HG02970 (cell line): ENCODE results near the gene BEST2.
A peak's percentile ranks its signal among the peaks of the same experiment; 100 is the strongest.

Experiments
- ATAC-seq: cut with Tn5 transposase; IDR thresholded peaks from one replicate; pipeline ENCODE4 v1.9.1; 2021; ENCODE audit warnings: mild to moderate bottlenecking, moderate library complexity, moderate number of reproducible peaks; ENCODE audit not compliant: unreplicated experiment, low FRiP score

The BEST2 gene

DNA sequence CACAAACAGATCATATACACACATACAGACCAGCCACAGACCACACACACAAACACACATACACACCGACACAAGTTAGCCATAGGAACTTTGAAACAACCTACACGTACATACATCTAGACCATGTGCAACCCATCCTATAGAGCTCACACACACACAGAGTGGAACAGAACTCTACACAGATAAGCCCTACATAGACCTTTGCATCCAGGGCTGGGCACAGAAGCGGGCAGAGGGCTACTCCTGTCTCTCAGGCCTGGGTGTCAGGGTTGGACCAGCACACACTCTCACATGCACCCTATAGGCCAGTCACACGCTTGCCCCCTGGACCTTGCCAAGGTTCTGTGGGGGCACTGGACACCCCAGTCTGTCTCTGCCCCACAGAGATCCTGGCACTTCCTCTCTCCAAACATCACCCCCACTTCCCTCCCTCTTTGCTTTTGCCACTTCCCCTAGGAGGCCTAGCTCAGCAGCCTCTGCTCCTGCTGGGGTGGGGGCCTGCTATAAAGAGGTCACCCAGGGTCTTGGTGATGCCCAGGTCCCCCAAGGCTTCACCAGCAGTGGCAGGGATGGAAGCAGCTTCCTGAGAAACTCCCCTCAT lies 33.9 kb downstream of the BEST2 start:
- no peak for ATAC-seq

DNA sequence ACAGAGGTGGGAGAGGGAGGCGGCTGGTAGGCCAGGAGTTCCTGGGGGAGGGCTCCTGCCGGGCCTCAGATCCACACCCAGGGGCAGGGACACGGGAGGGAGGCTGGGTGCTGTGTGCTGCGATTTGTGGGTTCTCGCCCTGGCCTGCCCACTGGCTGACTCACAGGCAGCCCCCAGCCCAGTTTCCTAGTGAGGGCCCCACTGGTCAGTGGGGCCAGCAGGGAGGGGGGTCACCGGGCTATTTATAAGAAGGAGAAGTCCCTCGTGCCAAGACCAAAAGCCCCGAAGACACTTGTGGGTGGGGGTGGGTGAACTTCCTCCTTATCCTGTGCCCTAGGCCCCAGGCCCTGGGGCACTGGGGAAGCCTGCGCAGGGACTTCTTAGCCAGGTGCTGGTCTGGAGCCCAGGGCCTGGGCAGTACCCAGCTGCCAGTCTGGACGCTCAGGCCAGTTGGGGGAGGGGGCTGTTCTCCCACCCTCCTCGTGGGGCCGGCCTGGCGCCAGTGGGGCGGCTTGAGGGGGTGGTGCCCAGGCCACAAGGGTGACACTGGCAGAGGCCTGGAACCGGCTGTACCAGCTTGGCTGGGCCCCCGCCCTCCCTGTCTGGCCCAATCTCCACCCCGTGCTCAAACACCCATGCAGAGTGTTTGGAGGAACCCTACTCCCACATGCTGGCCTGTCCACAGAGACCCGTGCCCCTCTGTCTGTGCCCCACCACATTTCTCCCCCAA lies 34.7 kb downstream of the BEST2 start:
- no peak for ATAC-seq

DNA sequence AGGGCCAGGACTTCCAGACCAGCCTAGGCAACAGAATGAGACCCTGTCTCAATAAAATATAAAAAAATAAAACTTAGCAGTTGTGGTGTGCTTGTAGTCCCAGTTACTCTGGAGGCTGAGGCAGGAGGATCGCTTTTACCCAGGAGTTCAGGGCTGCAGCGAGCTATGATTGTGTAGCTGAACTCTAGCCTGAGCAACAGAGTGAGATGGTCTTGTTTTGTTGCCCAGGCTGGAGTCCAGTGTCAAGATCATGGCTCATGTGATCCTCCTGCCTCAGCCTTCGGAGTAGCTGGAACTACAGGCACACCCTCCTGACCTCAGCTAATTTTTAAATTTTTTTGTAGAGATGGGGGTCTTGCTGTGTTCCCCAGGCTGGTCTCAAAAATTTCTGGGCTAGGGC lies 35.4 kb downstream of the BEST2 start:
- ATAC-seq: no peak

DNA sequence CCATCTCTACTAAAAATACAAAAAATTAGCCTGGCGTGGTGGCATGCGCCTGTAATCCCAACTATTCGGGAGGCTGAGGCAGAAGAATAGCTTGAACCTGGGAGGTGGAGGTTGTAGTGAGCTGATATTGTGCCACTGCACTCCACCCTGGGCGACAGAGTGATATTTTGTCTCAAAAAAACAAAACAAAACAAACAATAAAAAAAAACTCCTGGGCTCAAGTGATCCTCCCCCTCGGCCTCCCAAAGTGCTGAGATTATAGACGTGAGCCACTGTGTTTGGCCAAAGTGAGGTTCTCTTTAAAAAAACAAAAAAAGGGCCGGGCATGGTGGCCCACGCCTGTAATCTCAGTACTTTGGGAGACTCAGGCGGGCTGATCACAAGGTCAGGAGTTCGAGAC lies 35.9 kb downstream of the BEST2 start:
- no peak for ATAC-seq

DNA sequence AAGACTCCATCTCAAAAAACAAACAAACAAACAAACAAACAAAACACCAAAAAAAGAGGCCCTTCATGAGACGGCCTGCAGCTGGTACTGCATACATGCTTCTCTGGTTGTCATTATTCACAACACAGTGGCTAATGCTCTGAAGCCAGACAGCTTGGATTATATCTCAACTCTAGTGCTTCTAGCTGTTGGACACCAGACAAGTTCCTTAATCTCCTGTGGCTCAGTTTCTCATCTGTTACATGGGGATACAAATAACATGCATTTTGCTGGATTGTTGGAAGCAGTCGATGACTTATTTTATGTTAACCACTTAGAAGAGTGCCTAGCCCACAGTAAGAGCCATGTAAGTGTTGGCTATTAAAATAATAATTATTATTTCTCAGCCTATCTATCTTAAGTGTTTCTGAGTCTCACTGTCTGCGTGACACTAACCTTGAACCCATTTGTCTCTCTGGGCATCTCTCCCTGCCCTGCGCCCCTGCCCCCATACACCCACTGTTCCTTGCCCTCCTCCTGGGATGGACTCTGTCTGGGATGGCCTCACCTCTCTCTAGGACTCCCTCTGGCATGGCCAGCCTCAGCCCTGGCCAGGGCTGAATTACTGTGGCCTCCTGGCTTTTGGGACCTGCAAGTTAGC lies 36.6 kb downstream of the BEST2 start:
- no peak for ATAC-seq

DNA sequence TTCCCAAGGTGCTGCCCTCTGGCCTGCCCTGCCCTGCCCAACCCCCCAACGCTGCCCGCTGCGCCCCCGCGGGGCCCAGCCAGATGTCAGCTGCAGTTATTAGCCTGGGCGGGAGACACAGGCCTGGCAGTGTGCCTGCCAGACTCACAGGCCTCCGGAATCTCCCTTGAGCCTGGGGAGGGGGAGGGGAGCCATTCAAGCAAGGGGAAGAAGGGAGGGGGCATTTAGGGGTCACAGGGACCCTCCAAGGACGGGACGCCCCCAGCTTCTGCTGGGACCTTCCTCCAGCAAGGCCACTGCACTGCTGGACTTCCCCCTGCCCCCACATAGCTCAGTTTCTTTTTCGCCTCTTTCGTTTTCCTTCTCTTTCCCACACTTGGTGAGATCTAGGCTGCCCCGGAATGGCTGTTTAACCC lies 37.1 kb downstream of the BEST2 start:
- no peak for ATAC-seq

DNA sequence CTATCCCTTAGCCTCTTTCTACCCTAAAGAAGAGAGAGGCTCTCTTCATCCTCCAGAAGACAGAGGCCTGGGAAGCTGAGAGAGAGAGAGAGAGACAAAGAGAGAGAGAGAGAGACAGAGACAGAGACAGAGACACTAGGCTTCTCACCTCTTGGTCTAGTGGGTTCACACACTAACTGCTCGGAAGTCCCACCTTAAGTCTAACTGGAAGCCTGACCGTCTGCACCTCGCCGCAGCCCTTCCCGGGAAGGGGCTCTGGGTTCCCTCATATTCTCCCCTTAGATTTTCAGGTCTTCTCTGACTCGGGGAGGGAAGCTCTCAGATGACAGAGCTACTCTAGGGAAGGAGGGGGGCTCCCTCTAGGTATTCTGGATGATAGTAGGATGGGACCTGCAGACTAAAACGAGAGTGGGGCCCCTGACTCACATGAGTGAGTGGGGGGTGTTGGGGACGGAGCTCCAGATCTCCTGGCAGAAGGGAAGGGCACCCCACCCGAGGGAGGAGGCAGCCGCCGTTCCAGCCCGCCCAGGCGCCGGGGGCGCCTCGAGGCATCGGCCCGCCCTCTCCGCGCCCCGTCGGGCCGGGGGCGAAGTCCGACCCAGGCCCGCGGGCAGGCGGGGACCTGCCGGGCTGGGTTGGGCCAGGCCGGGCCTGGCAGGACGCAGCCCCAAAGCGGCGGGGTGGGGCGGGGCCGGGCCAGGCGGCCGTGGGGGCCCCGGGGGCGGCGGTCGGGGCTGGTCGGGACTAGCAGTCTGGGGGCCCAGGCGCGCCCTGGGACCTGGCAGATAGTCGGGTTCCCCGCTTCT lies 37.7 kb downstream of the BEST2 start:
- ATAC-seq: no peak

DNA sequence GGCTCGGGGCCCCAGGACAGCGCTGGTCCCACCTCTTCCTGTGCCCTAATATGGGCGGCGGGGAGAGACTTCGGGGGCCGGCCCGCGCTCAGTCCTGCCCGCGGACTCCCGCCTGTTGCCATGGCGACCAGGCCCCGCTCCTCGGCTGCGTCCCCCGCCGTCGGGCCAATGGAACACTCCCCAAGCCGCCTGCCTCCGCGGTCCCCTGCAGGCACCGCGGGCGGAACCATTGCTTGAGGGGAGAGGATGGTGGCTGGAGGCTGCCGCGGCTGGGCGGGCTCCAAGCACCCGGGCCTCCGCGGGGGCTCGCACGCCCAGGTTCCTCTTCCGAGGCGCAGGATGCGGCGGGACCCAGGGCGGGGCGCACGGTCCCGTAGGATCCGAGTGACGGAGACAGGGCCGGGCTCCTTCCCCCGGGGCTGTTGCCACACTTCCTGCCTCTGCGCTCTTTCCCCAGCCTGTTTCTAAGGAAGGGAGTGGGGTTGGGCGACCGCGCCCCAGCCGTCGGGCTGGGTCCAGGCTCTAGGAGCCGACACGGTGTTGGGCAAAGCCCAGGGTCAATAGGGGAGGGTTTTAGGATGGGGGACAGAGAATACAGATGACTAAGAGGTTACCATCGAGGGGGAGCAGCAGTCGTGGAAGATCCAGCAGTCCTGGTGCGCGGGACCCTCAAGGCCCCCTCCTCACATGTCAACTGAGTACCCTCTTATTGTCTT lies 38.5 kb downstream of the BEST2 start:
- peak; percentile 29 for ATAC-seq

DNA sequence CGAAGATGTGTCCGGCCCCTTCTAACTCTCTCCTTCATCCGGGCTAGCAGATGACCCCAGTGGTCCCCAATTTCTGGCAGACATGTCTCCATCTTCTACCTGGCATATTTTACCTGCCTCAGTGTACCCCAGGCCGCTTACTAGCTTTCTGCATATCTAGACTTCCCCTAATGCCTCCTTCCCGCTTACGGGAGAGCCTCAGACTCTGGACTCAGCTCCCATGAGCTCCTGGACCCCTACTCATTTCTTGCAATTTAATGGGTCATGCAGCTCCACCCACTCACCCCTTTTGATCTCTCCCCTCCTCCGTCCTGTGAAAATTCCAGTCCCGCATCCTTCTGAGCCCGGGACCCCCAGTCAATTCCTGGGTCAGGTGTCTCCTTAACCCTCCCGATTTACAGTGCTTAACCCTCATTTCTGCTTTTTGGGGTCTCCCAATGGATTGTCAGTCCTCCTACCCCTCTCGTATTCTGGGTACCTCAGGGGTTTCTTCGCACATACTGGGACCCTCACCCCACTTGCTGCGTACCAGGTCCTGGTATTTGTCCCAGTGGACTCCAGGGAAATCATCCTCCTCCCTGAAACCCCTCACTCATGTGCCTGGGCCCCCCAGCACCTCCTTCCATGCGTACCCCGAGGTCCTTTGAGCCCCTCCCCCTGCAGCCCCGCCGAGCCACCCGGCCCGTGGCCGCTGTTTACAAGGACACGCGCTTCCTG lies 39.2 kb downstream of the BEST2 start:
- ATAC-seq: no peak

DNA sequence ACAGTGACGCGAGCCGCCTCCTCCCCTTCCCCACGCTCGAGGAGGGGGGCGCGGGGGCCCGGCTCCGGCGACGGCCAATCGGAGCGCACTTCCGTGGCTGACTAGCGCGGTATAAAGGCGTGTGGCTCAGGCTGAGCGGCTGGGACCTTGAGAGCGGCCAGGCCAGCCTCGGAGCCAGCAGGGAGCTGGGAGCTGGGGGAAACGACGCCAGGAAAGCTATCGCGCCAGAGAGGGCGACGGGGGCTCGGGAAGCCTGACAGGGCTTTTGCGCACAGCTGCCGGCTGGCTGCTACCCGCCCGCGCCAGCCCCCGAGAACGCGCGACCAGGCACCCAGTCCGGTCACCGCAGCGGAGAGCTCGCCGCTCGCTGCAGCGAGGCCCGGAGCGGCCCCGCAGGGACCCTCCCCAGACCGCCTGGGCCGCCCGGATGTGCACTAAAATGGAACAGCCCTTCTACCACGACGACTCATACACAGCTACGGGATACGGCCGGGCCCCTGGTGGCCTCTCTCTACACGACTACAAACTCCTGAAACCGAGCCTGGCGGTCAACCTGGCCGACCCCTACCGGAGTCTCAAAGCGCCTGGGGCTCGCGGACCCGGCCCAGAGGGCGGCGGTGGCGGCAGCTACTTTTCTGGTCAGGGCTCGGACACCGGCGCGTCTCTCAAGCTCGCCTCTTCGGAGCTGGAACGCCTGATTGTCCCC lies 39.9 kb downstream of the BEST2 start, which contains the start of gene JUNB:
Gene JUNB, plus strand, starts transcription at position 142 of the 706 bp plus-strand sequence. Its CDS starts 286 bp downstream, at position 428.
- peak; percentile 30 for ATAC-seq

DNA sequence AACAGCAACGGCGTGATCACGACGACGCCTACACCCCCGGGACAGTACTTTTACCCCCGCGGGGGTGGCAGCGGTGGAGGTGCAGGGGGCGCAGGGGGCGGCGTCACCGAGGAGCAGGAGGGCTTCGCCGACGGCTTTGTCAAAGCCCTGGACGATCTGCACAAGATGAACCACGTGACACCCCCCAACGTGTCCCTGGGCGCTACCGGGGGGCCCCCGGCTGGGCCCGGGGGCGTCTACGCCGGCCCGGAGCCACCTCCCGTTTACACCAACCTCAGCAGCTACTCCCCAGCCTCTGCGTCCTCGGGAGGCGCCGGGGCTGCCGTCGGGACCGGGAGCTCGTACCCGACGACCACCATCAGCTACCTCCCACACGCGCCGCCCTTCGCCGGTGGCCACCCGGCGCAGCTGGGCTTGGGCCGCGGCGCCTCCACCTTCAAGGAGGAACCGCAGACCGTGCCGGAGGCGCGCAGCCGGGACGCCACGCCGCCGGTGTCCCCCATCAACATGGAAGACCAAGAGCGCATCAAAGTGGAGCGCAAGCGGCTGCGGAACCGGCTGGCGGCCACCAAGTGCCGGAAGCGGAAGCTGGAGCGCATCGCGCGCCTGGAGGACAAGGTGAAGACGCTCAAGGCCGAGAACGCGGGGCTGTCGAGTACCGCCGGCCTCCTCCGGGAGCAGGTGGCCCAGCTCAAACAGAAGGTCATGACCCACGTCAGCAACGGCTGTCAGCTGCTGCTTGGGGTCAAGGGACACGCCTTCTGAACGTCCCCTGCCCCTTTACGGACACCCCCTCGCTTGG lies 40.7 kb downstream of the BEST2 start:
- ATAC-seq: no peak

DNA sequence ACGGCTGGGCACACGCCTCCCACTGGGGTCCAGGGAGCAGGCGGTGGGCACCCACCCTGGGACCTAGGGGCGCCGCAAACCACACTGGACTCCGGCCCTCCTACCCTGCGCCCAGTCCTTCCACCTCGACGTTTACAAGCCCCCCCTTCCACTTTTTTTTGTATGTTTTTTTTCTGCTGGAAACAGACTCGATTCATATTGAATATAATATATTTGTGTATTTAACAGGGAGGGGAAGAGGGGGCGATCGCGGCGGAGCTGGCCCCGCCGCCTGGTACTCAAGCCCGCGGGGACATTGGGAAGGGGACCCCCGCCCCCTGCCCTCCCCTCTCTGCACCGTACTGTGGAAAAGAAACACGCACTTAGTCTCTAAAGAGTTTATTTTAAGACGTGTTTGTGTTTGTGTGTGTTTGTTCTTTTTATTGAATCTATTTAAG lies 41.3 kb downstream of the BEST2 start:
- ATAC-seq: no peak

DNA sequence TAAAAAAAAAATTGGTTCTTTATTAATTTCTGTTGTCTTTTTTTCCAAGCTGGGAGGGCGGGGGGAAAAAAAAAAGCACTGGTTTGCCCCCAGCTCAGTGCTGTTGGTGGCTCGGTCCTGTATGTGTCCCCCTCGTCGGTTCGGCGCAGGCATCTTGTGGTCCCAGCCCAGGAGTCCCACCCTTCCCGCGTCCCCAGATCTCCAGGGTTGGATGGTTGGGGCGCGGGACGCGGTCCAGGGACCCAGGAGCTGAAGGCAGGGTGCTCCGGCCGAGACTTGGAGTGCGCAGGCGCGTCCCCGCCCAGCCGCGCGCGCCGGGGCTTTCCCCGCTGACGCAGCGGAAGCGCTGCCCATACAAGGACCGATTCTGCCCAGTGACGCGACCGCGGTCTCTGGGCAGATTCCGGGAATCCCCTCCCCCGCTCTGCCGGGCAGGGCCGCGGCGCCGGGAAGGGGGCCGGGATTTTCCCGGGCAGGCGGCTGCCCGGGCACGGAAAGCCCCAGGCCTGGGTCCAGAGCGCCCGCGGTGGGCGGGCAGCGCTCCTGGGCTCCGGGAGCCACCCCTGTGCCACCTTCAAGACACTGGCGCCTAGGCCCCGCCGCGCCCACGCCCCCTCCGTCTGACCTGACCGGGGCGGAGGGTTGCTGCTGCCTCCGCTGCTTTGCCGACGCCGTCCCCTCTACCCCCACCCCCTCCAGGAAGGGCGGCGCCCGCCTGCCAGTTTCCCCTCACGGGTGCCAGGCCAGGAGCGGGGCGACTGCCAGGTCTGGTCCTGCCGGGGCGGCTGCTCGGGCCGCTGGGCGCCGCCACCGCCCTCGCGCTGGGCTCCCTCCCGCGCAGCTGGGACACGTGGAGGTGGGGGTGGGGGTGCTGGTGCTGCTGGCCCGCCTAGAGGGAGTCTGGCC lies 42.0 kb downstream of the BEST2 start:
- peak; percentile 26 for ATAC-seq

DNA sequence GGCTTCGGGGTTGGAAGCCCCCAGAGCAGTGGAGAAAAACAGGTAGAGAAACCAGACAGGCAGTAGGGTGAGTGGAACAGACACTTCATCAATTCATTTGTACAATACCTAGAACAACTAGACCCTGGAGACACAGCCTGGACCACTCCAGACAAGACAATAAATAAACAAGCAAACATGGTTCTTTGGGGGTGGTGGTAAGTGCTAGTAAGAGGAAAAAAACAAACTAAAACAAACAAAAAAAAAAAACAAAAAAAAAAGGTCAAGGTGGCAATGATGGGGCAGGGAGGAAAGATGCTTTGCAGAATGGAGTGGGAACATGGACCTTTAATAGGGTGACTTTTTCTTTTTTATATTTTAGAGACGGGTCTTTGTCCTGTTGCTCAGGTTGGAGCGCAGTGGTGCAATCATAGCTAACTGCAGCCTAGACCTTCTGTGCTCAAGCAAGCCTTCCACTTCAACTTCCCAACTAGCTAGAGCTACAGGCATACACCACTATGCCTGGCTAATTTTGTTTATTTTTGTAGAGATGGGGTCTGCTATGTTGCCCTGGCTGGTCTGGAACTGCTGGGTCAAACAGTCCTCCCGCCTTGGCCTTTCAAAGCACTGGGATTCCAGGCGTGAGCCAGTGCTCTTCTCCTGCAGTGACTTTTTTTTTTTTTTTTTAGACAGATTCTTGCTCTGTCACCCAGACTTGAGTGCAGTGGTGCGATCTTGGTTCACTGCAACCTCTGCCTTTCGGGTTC lies 42.8 kb downstream of the BEST2 start:
- ATAC-seq: no peak

DNA sequence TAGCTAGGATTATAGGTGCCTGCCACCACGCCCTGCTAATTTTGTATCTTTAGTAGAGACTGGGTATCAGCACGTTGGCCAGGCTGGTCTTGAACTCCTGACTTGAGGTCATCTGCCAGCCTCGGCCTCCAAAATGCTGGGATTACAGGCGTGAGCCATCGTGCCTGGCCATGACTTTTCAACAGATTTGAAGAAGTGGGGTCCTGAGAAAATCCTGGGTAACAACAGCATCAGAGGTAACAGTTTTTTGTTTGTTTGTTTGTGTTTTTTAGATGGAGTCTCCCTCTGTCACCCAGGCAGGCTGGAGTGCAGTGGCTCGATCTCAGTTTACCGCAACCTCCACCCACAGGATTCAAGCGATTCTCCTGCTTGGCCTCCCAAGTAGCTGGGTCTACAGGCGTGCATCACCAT lies 43.4 kb downstream of the BEST2 start:
- no peak for ATAC-seq
